C4-2B (cell line): ENCODE results near the gene EMCN.
"Not testable (repeated sequence)": the region's sequence is repeated elsewhere in the genome, so short reads cannot be mapped to it uniquely, and the experiment has no call there.

Experiments used
- H3K27ac ChIP-seq: fragments of 450-650 bp; 2 replicates; pipeline ENCODE4 v1.5.1; 2017
- CTCF ChIP-seq: fragments of 450-650 bp; conservative IDR thresholded peaks from 2 replicates; pipeline ENCODE4 v1.5.1; 2017; ENCODE audit warnings: mild to moderate bottlenecking
- ZFX ChIP-seq: fragments of 450-650 bp; IDR thresholded peaks from 2 replicates; pipeline ENCODE4 v1.6.1; 2017

EMCN gene

GRCh38 chr4:100540131-100540530 lies 22.3 kb upstream of the EMCN start:
- TF ChIP-seq CTCF (no peak), ZFX (no peak)
- no peak overlapping the region for H3K27ac ChIP-seq

GRCh38 chr4:100539706-100540105 lies 21.9 kb upstream of the EMCN start:
- no peak overlapping the region for H3K27ac ChIP-seq
- TF ChIP-seq CTCF (no peak), ZFX (no peak)

GRCh38 chr4:100533741-100534140 lies 15.9 kb upstream of the EMCN start:
- no peak overlapping the region for H3K27ac ChIP-seq

GRCh38 chr4:100530161-100530560 lies 12.3 kb upstream of the EMCN start:
- not testable (repeated sequence) for H3K27ac ChIP-seq

More at GRCh38 chr4:100533741-100534140, 15.9 kb upstream of the EMCN start:
- TF ChIP-seq CTCF, result no peak
- TF ChIP-seq ZFX, result no peak

- no peak overlapping the region for H3K27ac ChIP-seq
These were observed 7.9 kb upstream of the EMCN start for GRCh38 chr4:100525686-100526085.

GRCh38 chr4:100519205-100519604 lies 1.4 kb upstream of the EMCN start:
- no peak overlapping the region for H3K27ac ChIP-seq
- TF ChIP-seq ZFX (no peak), CTCF (no peak)

More at GRCh38 chr4:100525686-100526085, 7.9 kb upstream of the EMCN start:
- TF ChIP-seq CTCF (no peak), ZFX (no peak)

- H3K27ac ChIP-seq, result no peak overlapping the region
- no peak for TF ChIP-seq CTCF
- TF ChIP-seq ZFX, result no peak
These were observed 1.6 kb downstream of the EMCN start for GRCh38 chr4:100516225-100516624.

GRCh38 chr4:100511896-100512295 lies 5.9 kb downstream of the EMCN start:
- H3K27ac ChIP-seq, result no peak overlapping the region
- TF ChIP-seq ZFX (no peak), CTCF (no peak)
